Astrocyte (in vitro differentiated cells and primary cell): ENCODE data around the gene METTL15.

ENCODE experiments used
- CTCF ChIP-seq: IDR thresholded peaks from 2 replicates; pipeline ENCODE4 v1.5.1; 2011; ENCODE audit warnings: low read depth, mild to moderate bottlenecking, inconsistent platforms, low read length, moderate library complexity; ENCODE audit not compliant: insufficient read depth
- EZH2 ChIP-seq: IDR thresholded peaks from 2 replicates; pipeline ENCODE4 v1.6.1; 2012; ENCODE audit warnings: mild to moderate bottlenecking, low read length, inconsistent platforms; ENCODE audit not compliant: insufficient read depth

- no peak for TF ChIP-seq CTCF
- TF ChIP-seq EZH2 = no peak
These were observed 238.0 kb downstream of the METTL15 start for GRCh38 chr11:28346209-28346608.
